GM12892 (cell line): ENCODE data around the gene ECE2.

Experiments
- POLR2A ChIP-seq: IDR thresholded peaks from 2 replicates; pipeline ENCODE4 v1.6.1; 2011; ENCODE audit warnings: low read depth, low read length, control low read depth
- POLR2AphosphoS5 ChIP-seq: IDR thresholded peaks from 2 replicates; pipeline ENCODE4 v1.6.1; 2011; ENCODE audit warnings: low read depth, low read length, control low read depth
- TAF1 ChIP-seq: IDR thresholded peaks from 2 replicates; pipeline ENCODE4 v1.6.1; 2011; ENCODE audit warnings: low read depth, mild to moderate bottlenecking, control low read depth, low read length, borderline replicate concordance

- TF ChIP-seq POLR2A = no peak
- TF ChIP-seq POLR2AphosphoS5 = no peak
- no peak for TF ChIP-seq TAF1
Observed at GRCh38 chr3:184241447-184242296, 34.1 kb upstream of the ECE2 start.
